Neural cell (in vitro differentiated cells): ENCODE data around the gene TRPM5. TPM values are rescaled to one million over a fixed set of nuclear protein-coding genes. Genes with fewer than 3 reads are reported as not detected.

Source experiments
- H2AFZ ChIP-seq: fragments of 200-600, 300-800 bp; sonication (generic), shearing (Covaris generic); 2 replicates; pipeline ENCODE4 v1.6.0; 2014; ENCODE audit warnings: low read depth, mild to moderate bottlenecking, antibody characterized with exemption, low read length, moderate library complexity
- H3F3A ChIP-seq: fragments of 200-600 bp; shearing (Covaris generic); 2 replicates; pipeline ENCODE4 v1.6.1; 2016; ENCODE audit warnings: mild to moderate bottlenecking, moderate library complexity, mixed read lengths, antibody characterized with exemption, low read length; ENCODE audit not compliant: insufficient read depth, poor library complexity, severe bottlenecking
- H3K27ac ChIP-seq: fragments of 200-600, 300-800 bp; sonication (generic), shearing (Covaris generic); 2 replicates; pipeline ENCODE4 v1.5.1; 2014; ENCODE audit warnings: mild to moderate bottlenecking, low read length, moderate library complexity
- H3K27me3 ChIP-seq: fragments of 300-800, 200-600 bp; sonication (generic), shearing (Covaris generic); 2 replicates; pipeline ENCODE4 v1.6.0; 2014; ENCODE audit warnings: mild to moderate bottlenecking, low read depth, low read length, moderate library complexity; ENCODE audit not compliant: insufficient read depth
- H3K36me3 ChIP-seq: fragments of 300-800, 200-600 bp; sonication (generic), shearing (Covaris generic); 2 replicates; pipeline ENCODE4 v1.5.1; 2014; ENCODE audit warnings: mild to moderate bottlenecking, antibody characterized with exemption, low read length, moderate library complexity; ENCODE audit not compliant: insufficient read depth
- H3K4me2 ChIP-seq: fragments of 300-800, 200-600 bp; sonication (generic), shearing (Covaris generic); 2 replicates; pipeline ENCODE4 v1.6.0; 2014; ENCODE audit warnings: mild to moderate bottlenecking, low read length
- H3K4me3 ChIP-seq: fragments of 300-800, 200-600 bp; sonication (generic), shearing (Covaris generic); 2 replicates; pipeline ENCODE4 v1.5.1; 2014; ENCODE audit warnings: mild to moderate bottlenecking, low read length, moderate library complexity
- H3K79me2 ChIP-seq: fragments of 200-600 bp; shearing (Covaris generic); replicated peaks from 2 replicates; pipeline ENCODE4 v1.6.0; 2014; ENCODE audit warnings: mild to moderate bottlenecking, low read length, moderate library complexity; ENCODE audit not compliant: insufficient read depth
- H3K9ac ChIP-seq: fragments of 300-800, 200-600 bp; sonication (generic), shearing (Covaris generic); 2 replicates; pipeline ENCODE4 v1.6.1; 2016; ENCODE audit warnings: mild to moderate bottlenecking, low read length, mixed read lengths
- H3K9me2 ChIP-seq: fragments of 200-600 bp; shearing (Covaris generic); 2 replicates; pipeline ENCODE4 v1.6.1; 2016; ENCODE audit warnings: mild to moderate bottlenecking, low read length, mixed read lengths; ENCODE audit not compliant: insufficient read depth
- H3K9me3 ChIP-seq: fragments of 200-600, 300-800 bp; sonication (generic), shearing (Covaris generic); 2 replicates; pipeline ENCODE4 v1.6.1; 2016; ENCODE audit warnings: mild to moderate bottlenecking, mixed run types, low read length, moderate library complexity, mixed read lengths
- H4K20me1 ChIP-seq: fragments of 200-600 bp; shearing (Covaris generic); 2 replicates; pipeline ENCODE4 v1.6.1; 2016; ENCODE audit warnings: mild to moderate bottlenecking, mixed run types; ENCODE audit not compliant: insufficient read depth
- EP300 ChIP-seq: fragments of 450-650 bp; conservative IDR thresholded peaks from 2 replicates; pipeline ENCODE4 v1.6.1; 2014; ENCODE audit warnings: antibody characterized with exemption, mild to moderate bottlenecking, moderate library complexity; ENCODE audit not compliant: poor library complexity, severe bottlenecking
- EZH2 ChIP-seq: fragments of 200-600, 300-800 bp; shearing (Covaris generic), sonication (generic); IDR thresholded peaks from 2 replicates; pipeline ENCODE4 v1.6.1; 2014; ENCODE audit warnings: antibody characterized with exemption, low read length, borderline replicate concordance, mild to moderate bottlenecking; ENCODE audit not compliant: insufficient read depth, poor library complexity, severe bottlenecking
- MXI1 ChIP-seq: fragments of 450-650 bp; conservative IDR thresholded peaks from 2 replicates; pipeline ENCODE4 v1.6.1; 2014; ENCODE audit warnings: antibody characterized with exemption, mild to moderate bottlenecking; ENCODE audit not compliant: poor library complexity, severe bottlenecking
- POLR2AphosphoS5 ChIP-seq: IDR thresholded peaks from 2 replicates; pipeline ENCODE4 v1.6.1; 2012
- RAD21 ChIP-seq: fragments of 450-650 bp; conservative IDR thresholded peaks from 2 replicates; pipeline ENCODE4 v1.6.1; 2014; ENCODE audit warnings: antibody characterized with exemption, mild to moderate bottlenecking, moderate library complexity
- SMC3 ChIP-seq: fragments of 450-650 bp; conservative IDR thresholded peaks from 2 replicates; pipeline ENCODE4 v1.6.1; 2014; ENCODE audit warnings: antibody characterized with exemption, mild to moderate bottlenecking, moderate library complexity; ENCODE audit not compliant: poor library complexity
- TAF1 ChIP-seq: IDR thresholded peaks from 2 replicates; pipeline ENCODE4 v1.6.1; 2012; ENCODE audit warnings: low read depth
- polyA plus RNA-seq: library from polyadenylated mRNA; depleted of rRNA; stranded (reverse); fragments of >200 nt; gene quantifications from 2 replicates; pipeline ENCODE4 v1.2.3, GENCODE V29; 2014
- TF ChIP-seq, protein P1 (sequence below): IDR thresholded peaks from 2 replicates; pipeline ENCODE4 v1.6.1; 2012; ENCODE audit warnings: borderline replicate concordance
- TF ChIP-seq, protein P2 (sequence below): fragments of 450-650 bp; IDR thresholded peaks from 2 replicates; pipeline ENCODE4 v1.5.1; 2014; ENCODE audit warnings: antibody characterized with exemption, mild to moderate bottlenecking, moderate library complexity; ENCODE audit not compliant: poor library complexity, severe bottlenecking

The TRPM5 gene
- polyA plus RNA-seq, 1 donor from 2014 or later = not detected

DNA sequence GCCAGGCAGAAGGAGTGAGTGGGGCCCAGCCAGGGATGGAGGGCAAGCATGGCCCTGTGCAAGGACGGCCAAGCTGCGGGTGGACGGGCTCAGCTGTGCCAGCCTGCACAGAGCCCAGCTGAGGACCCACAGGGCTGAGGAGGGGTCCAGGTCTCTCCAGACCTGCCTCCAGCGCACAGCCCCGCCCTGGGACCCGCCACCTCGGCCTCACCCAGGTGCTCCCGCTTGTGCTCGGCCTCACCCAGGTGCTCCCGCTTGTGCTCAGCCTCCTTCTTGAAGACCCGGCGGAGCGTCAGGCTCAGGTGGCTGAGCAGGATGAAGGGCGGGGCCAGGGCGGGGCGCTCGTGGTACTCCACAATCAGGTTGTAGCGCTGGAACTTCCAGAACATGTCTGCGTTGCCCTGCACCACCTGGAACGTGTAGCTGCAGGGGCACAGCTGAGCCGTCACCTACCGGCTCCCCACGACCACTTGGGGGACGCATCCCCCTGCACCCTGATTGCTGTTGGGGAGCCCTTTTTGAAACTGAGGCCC is 37.4 kb downstream of the TRPM5 start:
- H3K4me2 ChIP-seq = no peak overlapping the region
- H3K79me2 ChIP-seq = peaks cover under 1% of the 10 kb centered on the region
- H3F3A ChIP-seq = no peaks in the 10 kb centered on the region
- no peaks in the 10 kb centered on the region for H3K36me3 ChIP-seq
- no peaks in the 10 kb centered on the region for H3K9me2 ChIP-seq
- no peaks in the 10 kb centered on the region for H3K9me3 ChIP-seq
- no peak overlapping the region for H2AFZ ChIP-seq
- TF ChIP-seq MXI1 (no peak), POLR2AphosphoS5 (no peak), TAF1 (no peak), EP300 (no peak), EZH2 (no peak), SMC3 (no peak), RAD21 (no peak)
- TF ChIP-seq, protein P1, sequence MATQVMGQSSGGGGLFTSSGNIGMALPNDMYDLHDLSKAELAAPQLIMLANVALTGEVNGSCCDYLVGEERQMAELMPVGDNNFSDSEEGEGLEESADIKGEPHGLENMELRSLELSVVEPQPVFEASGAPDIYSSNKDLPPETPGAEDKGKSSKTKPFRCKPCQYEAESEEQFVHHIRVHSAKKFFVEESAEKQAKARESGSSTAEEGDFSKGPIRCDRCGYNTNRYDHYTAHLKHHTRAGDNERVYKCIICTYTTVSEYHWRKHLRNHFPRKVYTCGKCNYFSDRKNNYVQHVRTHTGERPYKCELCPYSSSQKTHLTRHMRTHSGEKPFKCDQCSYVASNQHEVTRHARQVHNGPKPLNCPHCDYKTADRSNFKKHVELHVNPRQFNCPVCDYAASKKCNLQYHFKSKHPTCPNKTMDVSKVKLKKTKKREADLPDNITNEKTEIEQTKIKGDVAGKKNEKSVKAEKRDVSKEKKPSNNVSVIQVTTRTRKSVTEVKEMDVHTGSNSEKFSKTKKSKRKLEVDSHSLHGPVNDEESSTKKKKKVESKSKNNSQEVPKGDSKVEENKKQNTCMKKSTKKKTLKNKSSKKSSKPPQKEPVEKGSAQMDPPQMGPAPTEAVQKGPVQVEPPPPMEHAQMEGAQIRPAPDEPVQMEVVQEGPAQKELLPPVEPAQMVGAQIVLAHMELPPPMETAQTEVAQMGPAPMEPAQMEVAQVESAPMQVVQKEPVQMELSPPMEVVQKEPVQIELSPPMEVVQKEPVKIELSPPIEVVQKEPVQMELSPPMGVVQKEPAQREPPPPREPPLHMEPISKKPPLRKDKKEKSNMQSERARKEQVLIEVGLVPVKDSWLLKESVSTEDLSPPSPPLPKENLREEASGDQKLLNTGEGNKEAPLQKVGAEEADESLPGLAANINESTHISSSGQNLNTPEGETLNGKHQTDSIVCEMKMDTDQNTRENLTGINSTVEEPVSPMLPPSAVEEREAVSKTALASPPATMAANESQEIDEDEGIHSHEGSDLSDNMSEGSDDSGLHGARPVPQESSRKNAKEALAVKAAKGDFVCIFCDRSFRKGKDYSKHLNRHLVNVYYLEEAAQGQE = no peak
- TF ChIP-seq, protein P2, sequence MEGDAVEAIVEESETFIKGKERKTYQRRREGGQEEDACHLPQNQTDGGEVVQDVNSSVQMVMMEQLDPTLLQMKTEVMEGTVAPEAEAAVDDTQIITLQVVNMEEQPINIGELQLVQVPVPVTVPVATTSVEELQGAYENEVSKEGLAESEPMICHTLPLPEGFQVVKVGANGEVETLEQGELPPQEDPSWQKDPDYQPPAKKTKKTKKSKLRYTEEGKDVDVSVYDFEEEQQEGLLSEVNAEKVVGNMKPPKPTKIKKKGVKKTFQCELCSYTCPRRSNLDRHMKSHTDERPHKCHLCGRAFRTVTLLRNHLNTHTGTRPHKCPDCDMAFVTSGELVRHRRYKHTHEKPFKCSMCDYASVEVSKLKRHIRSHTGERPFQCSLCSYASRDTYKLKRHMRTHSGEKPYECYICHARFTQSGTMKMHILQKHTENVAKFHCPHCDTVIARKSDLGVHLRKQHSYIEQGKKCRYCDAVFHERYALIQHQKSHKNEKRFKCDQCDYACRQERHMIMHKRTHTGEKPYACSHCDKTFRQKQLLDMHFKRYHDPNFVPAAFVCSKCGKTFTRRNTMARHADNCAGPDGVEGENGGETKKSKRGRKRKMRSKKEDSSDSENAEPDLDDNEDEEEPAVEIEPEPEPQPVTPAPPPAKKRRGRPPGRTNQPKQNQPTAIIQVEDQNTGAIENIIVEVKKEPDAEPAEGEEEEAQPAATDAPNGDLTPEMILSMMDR = no peak
- H3K27ac ChIP-seq = no peak overlapping the region
- no peak overlapping the region for H3K4me3 ChIP-seq
- H3K27me3 ChIP-seq = no peaks in the 10 kb centered on the region
- no peaks in the 10 kb centered on the region for H4K20me1 ChIP-seq
- no peak overlapping the region for H3K9ac ChIP-seq

DNA sequence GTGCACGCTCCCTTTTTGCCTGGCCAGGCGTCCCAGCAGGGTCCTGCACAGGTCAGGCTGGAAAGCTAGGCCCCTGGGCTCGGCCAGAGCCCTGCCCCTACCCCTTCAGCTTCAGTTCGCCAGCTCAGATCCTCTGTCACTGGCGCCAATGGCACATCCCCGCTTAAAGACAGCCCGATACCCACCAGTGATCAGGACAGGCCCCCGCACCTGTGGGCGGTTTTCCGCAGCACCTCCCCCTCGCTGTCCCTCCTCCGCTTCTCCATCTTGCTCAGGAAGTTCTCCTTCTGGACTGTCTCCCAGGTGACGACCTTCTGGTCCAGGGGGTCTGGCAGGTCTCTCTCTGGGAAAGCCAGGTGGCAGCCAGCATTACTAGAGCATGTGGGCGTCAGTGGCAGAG is 37.9 kb downstream of the TRPM5 start:
- Histone ChIP-seq H3K79me2 (peaks cover 5% of the 10 kb centered on the region), H3K36me3 (no peaks in the 10 kb centered on the region), H3K9me3 (no peaks in the 10 kb centered on the region), H4K20me1 (no peaks in the 10 kb centered on the region), H3F3A (no peaks in the 10 kb centered on the region), H3K27me3 (no peaks in the 10 kb centered on the region), H3K9me2 (no peaks in the 10 kb centered on the region), H3K9ac (no peak overlapping the region), H3K27ac (no peak overlapping the region), H3K4me3 (no peak overlapping the region), H3K4me2 (no peak overlapping the region), H2AFZ (no peak overlapping the region)
- TF ChIP-seq SMC3 = no peak
- TF ChIP-seq, protein P1 = no peak
- TF ChIP-seq EZH2 = no peak
- TF ChIP-seq, protein P2 = no peak
- no peak for TF ChIP-seq EP300
- no peak for TF ChIP-seq MXI1
- no peak for TF ChIP-seq TAF1
- TF ChIP-seq RAD21 = no peak
- TF ChIP-seq POLR2AphosphoS5 = no peak
